ENCODE data around the gene UBE2E2. TPM values are rescaled to one million over a fixed set of nuclear protein-coding genes. Genes with fewer than 3 reads are reported as not detected.
A peak's percentile ranks its signal among the peaks of the same experiment; 100 is the strongest.

UBE2E2 gene
- total RNA-seq, 1 donor from 2014 or later: 85.2 TPM

GRCh38 chr3:23271876-23272741, 69.0 kb downstream of the UBE2E2 start:
- Mint-ChIP-seq H3K4me1 (ENCODE audit: low read depth) (peaks cover 41% of the 10 kb centered on the region), H3K36me3 (ENCODE audit: low read depth) (no peaks in the 10 kb centered on the region), H3K4me3 (ENCODE audit: unreplicated experiment) (no peak overlapping the region), H3K9me3 (ENCODE audit: low read depth) (no peaks in the 10 kb centered on the region), H3K27me3 (ENCODE audit: low read depth) (no peaks in the 10 kb centered on the region), H3K27ac (ENCODE audit: unreplicated experiment) (peak overlapping the region; percentile 71)
- TF ChIP-seq, protein P1, sequence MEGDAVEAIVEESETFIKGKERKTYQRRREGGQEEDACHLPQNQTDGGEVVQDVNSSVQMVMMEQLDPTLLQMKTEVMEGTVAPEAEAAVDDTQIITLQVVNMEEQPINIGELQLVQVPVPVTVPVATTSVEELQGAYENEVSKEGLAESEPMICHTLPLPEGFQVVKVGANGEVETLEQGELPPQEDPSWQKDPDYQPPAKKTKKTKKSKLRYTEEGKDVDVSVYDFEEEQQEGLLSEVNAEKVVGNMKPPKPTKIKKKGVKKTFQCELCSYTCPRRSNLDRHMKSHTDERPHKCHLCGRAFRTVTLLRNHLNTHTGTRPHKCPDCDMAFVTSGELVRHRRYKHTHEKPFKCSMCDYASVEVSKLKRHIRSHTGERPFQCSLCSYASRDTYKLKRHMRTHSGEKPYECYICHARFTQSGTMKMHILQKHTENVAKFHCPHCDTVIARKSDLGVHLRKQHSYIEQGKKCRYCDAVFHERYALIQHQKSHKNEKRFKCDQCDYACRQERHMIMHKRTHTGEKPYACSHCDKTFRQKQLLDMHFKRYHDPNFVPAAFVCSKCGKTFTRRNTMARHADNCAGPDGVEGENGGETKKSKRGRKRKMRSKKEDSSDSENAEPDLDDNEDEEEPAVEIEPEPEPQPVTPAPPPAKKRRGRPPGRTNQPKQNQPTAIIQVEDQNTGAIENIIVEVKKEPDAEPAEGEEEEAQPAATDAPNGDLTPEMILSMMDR (IDR thresholded peaks at IDR 0.05): no peak
- DNase-seq (ENCODE audit: low spot score): no peak

GRCh38 chr3:23272820-23273219, 69.7 kb downstream of the UBE2E2 start:
- Mint-ChIP-seq H3K36me3 (ENCODE audit: low read depth) (no peaks in the 10 kb centered on the region), H3K4me1 (ENCODE audit: low read depth) (peaks cover 43% of the 10 kb centered on the region), H3K4me3 (ENCODE audit: unreplicated experiment) (no peak overlapping the region), H3K9me3 (ENCODE audit: low read depth) (no peaks in the 10 kb centered on the region), H3K27ac (ENCODE audit: unreplicated experiment) (peak overlapping the region; percentile 71), H3K27me3 (ENCODE audit: low read depth) (no peaks in the 10 kb centered on the region)
- TF ChIP-seq, protein P1 (IDR thresholded peaks at IDR 0.05): no peak
- DNase-seq (ENCODE audit: low spot score): no peak

DNA sequence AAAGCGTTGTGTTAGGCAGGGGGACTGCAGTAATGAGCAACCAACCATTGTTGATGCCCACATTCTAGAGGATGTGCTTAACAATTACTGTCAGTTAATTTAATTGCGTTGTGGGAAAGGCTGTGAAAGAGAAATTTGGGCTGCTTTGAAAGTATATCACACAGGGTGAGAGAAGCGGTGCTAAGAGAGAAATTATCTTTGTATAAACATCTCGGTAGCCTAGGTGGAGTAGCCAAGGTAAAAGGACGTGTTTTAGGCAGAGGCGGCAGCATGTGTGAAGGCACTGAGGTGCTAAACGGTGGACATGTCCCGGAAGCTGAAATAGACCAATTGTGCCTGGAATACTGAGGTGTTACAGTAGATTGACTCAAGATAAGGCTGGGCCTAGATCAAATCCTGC, 71.9 kb downstream of the UBE2E2 start:
- no peaks in the 10 kb centered on the region for H3K9me3 Mint-ChIP-seq (ENCODE audit: low read depth)
- no peaks in the 10 kb centered on the region for H3K27me3 Mint-ChIP-seq (ENCODE audit: low read depth)
- no peaks in the 10 kb centered on the region for H3K36me3 Mint-ChIP-seq (ENCODE audit: low read depth)
- no peak overlapping the region for H3K4me3 Mint-ChIP-seq (ENCODE audit: unreplicated experiment)
- DNase-seq (ENCODE audit: low spot score): no peak
- TF ChIP-seq, protein P1 (IDR thresholded peaks at IDR 0.05): no peak
- peaks cover 34% of the 10 kb centered on the region for H3K4me1 Mint-ChIP-seq (ENCODE audit: low read depth)
- H3K27ac Mint-ChIP-seq (ENCODE audit: unreplicated experiment): no peak overlapping the region

DNA sequence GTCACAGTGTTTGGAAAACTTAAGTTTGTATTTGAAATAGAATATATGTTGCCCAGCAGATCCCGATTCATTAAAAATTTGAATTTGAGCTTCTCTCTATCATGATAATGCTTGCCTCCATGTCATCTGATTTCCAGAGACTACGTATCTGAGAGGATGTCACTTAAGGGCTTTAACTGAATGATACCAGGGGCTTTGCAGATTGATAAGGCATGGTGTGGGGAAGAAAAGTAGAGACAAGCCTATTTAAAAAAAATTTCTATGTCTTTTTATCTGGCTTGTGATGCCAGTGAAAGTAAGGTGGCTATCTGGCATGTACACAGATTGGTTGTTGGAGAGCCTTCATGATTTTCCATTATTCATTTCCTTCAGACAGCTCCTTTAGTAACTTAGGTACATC, 72.7 kb downstream of the UBE2E2 start:
- H3K9me3 Mint-ChIP-seq (ENCODE audit: low read depth): no peaks in the 10 kb centered on the region
- H3K36me3 Mint-ChIP-seq (ENCODE audit: low read depth): no peaks in the 10 kb centered on the region
- no peak for DNase-seq (ENCODE audit: low spot score)
- no peak overlapping the region for H3K27ac Mint-ChIP-seq (ENCODE audit: unreplicated experiment)
- H3K4me3 Mint-ChIP-seq (ENCODE audit: unreplicated experiment): no peak overlapping the region
- no peaks in the 10 kb centered on the region for H3K27me3 Mint-ChIP-seq (ENCODE audit: low read depth)
- TF ChIP-seq, protein P1 (IDR thresholded peaks at IDR 0.05): no peak
- H3K4me1 Mint-ChIP-seq (ENCODE audit: low read depth): peaks cover 29% of the 10 kb centered on the region

DNA sequence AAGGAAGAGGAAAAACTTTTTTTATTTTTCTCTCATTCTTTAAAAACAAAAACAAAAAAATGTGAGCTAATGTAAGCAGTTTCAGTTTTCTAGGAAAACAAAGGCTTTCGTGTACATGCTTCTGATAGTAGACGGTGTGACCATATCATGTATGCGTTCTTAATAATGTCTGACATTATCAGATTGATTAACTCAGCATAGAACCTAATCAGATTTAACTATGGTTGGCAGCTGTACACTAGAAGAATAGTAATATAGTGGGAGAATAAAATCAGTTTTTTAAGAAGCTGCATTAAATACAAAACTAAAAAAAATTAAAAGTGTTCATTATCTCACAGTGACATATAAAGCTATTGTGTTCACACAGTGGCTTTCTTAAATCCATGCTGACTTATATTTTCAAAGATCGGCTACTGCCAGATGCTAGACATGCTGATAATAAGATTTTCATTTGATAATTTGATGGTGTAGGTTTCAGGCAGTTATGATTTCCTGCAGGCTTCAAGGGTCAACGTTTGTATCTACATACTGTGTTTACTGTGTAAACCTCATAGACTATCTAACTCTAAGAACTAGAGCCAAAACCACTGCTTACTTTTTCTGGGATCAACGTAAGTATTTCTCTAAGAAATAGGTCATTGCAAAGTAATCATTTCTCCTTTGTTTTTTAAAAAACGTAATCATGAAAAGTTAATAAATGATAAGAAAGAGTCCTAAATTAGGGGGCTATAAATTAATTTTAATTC, 74.0 kb downstream of the UBE2E2 start:
- H3K27ac Mint-ChIP-seq (ENCODE audit: unreplicated experiment): no peak overlapping the region
- no peaks in the 10 kb centered on the region for H3K9me3 Mint-ChIP-seq (ENCODE audit: low read depth)
- TF ChIP-seq, protein P1 (IDR thresholded peaks at IDR 0.05): no peak
- no peak overlapping the region for H3K4me3 Mint-ChIP-seq (ENCODE audit: unreplicated experiment)
- H3K27me3 Mint-ChIP-seq (ENCODE audit: low read depth): no peaks in the 10 kb centered on the region
- no peak for DNase-seq (ENCODE audit: low spot score)
- no peaks in the 10 kb centered on the region for H3K36me3 Mint-ChIP-seq (ENCODE audit: low read depth)
- peaks cover 27% of the 10 kb centered on the region for H3K4me1 Mint-ChIP-seq (ENCODE audit: low read depth)

All from chondrocyte (in vitro differentiated cells).